OCI-LY1 (cell line): ENCODE data around the gene GOLIM4.
"Not testable (repeated sequence)": the region's sequence is repeated elsewhere in the genome, so short reads cannot be mapped to it uniquely, and the experiment has no call there.

Source experiments
- H2AFZ ChIP-seq: fragments of 200-600 bp; sonication (generic), shearing (Covaris generic); 2 replicates; pipeline ENCODE4 v1.6.0; 2014; ENCODE audit warnings: antibody characterized with exemption, mild to moderate bottlenecking, low read length
- H3F3A ChIP-seq: fragments of 200-600 bp; sonication (generic), shearing (Covaris generic); 2 replicates; pipeline ENCODE4 v1.6.0; 2014; ENCODE audit warnings: mild to moderate bottlenecking, antibody characterized with exemption, low read length, moderate library complexity; ENCODE audit not compliant: insufficient read depth
- H3K27ac ChIP-seq: fragments of 200-600 bp; sonication (generic); 2 replicates; pipeline ENCODE4 v1.5.1; 2014; ENCODE audit warnings: low read length, mixed run types, mild to moderate bottlenecking, low read depth; ENCODE audit not compliant: poor library complexity, severe bottlenecking
- H3K27me3 ChIP-seq: fragments of 200-600 bp; sonication (generic); 2 replicates; pipeline ENCODE4 v1.6.0; 2014; ENCODE audit warnings: antibody characterized with exemption, mild to moderate bottlenecking, low read length, moderate library complexity; ENCODE audit not compliant: insufficient read depth
- H3K36me3 ChIP-seq: fragments of 200-600 bp; sonication (generic); 2 replicates; pipeline ENCODE4 v1.6.1; 2014; ENCODE audit warnings: mild to moderate bottlenecking, antibody characterized with exemption, low read length, moderate library complexity, mixed read lengths; ENCODE audit not compliant: insufficient read depth
- H3K4me1 ChIP-seq: fragments of 200-600 bp; sonication (generic); 2 replicates; pipeline ENCODE4 v1.5.1; 2014; ENCODE audit warnings: mild to moderate bottlenecking, low read length, moderate library complexity; ENCODE audit not compliant: insufficient read depth, severe bottlenecking
- H3K4me2 ChIP-seq: fragments of 200-600 bp; sonication (generic), shearing (Covaris generic); 2 replicates; pipeline ENCODE4 v1.6.1; 2014; ENCODE audit warnings: low read length
- H3K4me3 ChIP-seq: fragments of 200-600 bp; sonication (generic); 2 replicates; pipeline ENCODE4 v1.5.1; 2014; ENCODE audit warnings: low read length, low read depth, mild to moderate bottlenecking, mixed read lengths; ENCODE audit not compliant: poor library complexity, severe bottlenecking
- H3K79me2 ChIP-seq: fragments of 200-600 bp; shearing (Covaris generic); 2 replicates; pipeline ENCODE4 v1.6.1; 2016; ENCODE audit warnings: mixed run types, low read length, mixed read lengths; ENCODE audit not compliant: insufficient read depth
- H3K9ac ChIP-seq: fragments of 200-600 bp; sonication (generic), shearing (Covaris generic); 2 replicates; pipeline ENCODE4 v1.6.1; 2014; ENCODE audit warnings: mild to moderate bottlenecking, low read length, mixed read lengths
- H3K9me2 ChIP-seq: fragments of 200-600 bp; sonication (generic), shearing (Covaris generic); 2 replicates; pipeline ENCODE4 v1.6.1; 2014; ENCODE audit warnings: low read depth, mild to moderate bottlenecking, low read length, mixed read lengths
- H3K9me3 ChIP-seq: fragments of 200-600 bp; shearing (Covaris generic); 2 replicates; pipeline ENCODE4 v1.6.1; 2014; ENCODE audit warnings: low read length, mixed read lengths
- H4K20me1 ChIP-seq: fragments of 200-600 bp; sonication (generic), shearing (Covaris generic); 2 replicates; pipeline ENCODE4 v1.6.0; 2016; ENCODE audit warnings: mild to moderate bottlenecking, low read length; ENCODE audit not compliant: insufficient read depth
- CTCF ChIP-seq: fragments of 200-600 bp; sonication (generic), shearing (Covaris generic); IDR thresholded peaks from 2 replicates; pipeline ENCODE4 v1.5.1; 2017; ENCODE audit warnings: mild to moderate bottlenecking, antibody characterized with exemption, low read length, moderate library complexity, mixed read lengths
- EZH2 ChIP-seq: fragments of 200-600 bp; sonication (generic), shearing (Covaris generic); IDR thresholded peaks from 2 replicates; pipeline ENCODE4 v1.8.0; 2017; ENCODE audit warnings: borderline replicate concordance, mixed run types, mild to moderate bottlenecking, antibody characterized with exemption, low read length, moderate library complexity, mixed read lengths

GOLIM4 gene

GRCh38 chr3:168138421-168138820 is 42.7 kb upstream of the GOLIM4 start:
- Histone ChIP-seq H3K9me2 (no peaks in the 10 kb centered on the region), H2AFZ (no peak overlapping the region), H4K20me1 (no peaks in the 10 kb centered on the region), H3K27me3 (no peaks in the 10 kb centered on the region), H3K4me3 (no peak overlapping the region), H3F3A (no peaks in the 10 kb centered on the region), H3K9ac (no peak overlapping the region), H3K79me2 (no peaks in the 10 kb centered on the region), H3K4me2 (no peak overlapping the region), H3K27ac (no peak overlapping the region), H3K36me3 (no peaks in the 10 kb centered on the region), H3K4me1 (no peaks in the 10 kb centered on the region), H3K9me3 (no peaks in the 10 kb centered on the region)
- no peak for TF ChIP-seq EZH2
- TF ChIP-seq CTCF: no peak

GRCh38 chr3:168134931-168135330 is 39.2 kb upstream of the GOLIM4 start:
- Histone ChIP-seq H3K4me3 (no peak overlapping the region), H3K27me3 (no peaks in the 10 kb centered on the region), H4K20me1 (no peaks in the 10 kb centered on the region), H3K36me3 (no peaks in the 10 kb centered on the region), H3K27ac (no peak overlapping the region), H3K9me3 (no peaks in the 10 kb centered on the region), H3K9ac (no peak overlapping the region), H3K4me1 (no peaks in the 10 kb centered on the region), H3K9me2 (no peaks in the 10 kb centered on the region), H3K79me2 (no peaks in the 10 kb centered on the region), H2AFZ (no peak overlapping the region), H3K4me2 (no peak overlapping the region), H3F3A (no peaks in the 10 kb centered on the region)
- TF ChIP-seq CTCF (no peak), EZH2 (no peak)

GRCh38 chr3:168130250-168130649 is 34.5 kb upstream of the GOLIM4 start:
- H3K4me1 ChIP-seq, H3K36me3 ChIP-seq, H3K27ac ChIP-seq, H3K9ac ChIP-seq, H2AFZ ChIP-seq, H4K20me1 ChIP-seq, H3K27me3 ChIP-seq, H3K9me2 ChIP-seq, H3K9me3 ChIP-seq, H3K4me3 ChIP-seq, H3K4me2 ChIP-seq, H3K79me2 ChIP-seq, H3F3A ChIP-seq: not testable (repeated sequence)

GRCh38 chr3:168128463-168128862 is 32.7 kb upstream of the GOLIM4 start:
- H3K4me2 ChIP-seq, H3K36me3 ChIP-seq, H3K4me3 ChIP-seq, H4K20me1 ChIP-seq, H3K9me3 ChIP-seq, H3K9ac ChIP-seq, H3F3A ChIP-seq, H3K4me1 ChIP-seq, H3K27me3 ChIP-seq, H2AFZ ChIP-seq, H3K79me2 ChIP-seq, H3K9me2 ChIP-seq, H3K27ac ChIP-seq: not testable (repeated sequence)
